Esophagus (tissue), 2 donors: ENCODE results near the gene GGA1. TPM values are rescaled to one million over a fixed set of nuclear protein-coding genes. Genes with fewer than 3 reads are reported as not detected.

ENCODE experiments used
- H3K27ac ChIP-seq, 2 donors: one replicate each; pipeline ENCODE4 v1.5.1; 2013; ENCODE audit warnings: low read depth in 2 of 2, mild to moderate bottlenecking in 2 of 2, inconsistent platforms in 1 of 2, low read length in 1 of 2, moderate library complexity in 1 of 2
- H3K27me3 ChIP-seq, 2 donors: one replicate each; pipeline ENCODE4 v1.6.1; 2013; ENCODE audit warnings: low read length in 2 of 2, control low read depth in 1 of 2, mild to moderate bottlenecking in 1 of 2; ENCODE audit not compliant: insufficient read depth in 2 of 2, control insufficient read depth in 1 of 2
- H3K36me3 ChIP-seq, 2 donors: one replicate each; pipeline ENCODE4 v1.6.1; 2013; ENCODE audit warnings: low read length in 1 of 2; ENCODE audit not compliant: control insufficient read depth in 2 of 2, insufficient read depth in 2 of 2
- H3K4me1 ChIP-seq, 2 donors: one replicate each; pipeline ENCODE4 v1.6.1; 2013; ENCODE audit warnings: low read length in 1 of 2; ENCODE audit not compliant: control insufficient read depth in 2 of 2, insufficient read depth in 2 of 2
- H3K4me3 ChIP-seq, 2 donors: one replicate each; pipeline ENCODE4 v1.5.1; 2013; ENCODE audit warnings: low read length in 2 of 2, mild to moderate bottlenecking in 2 of 2, low read depth in 1 of 2, moderate library complexity in 1 of 2
- H3K9me3 ChIP-seq, 2 donors: one replicate each; pipeline ENCODE4 v1.6.1; 2013; ENCODE audit warnings: mild to moderate bottlenecking in 2 of 2, low read depth in 1 of 2, low read length in 1 of 2, moderate library complexity in 1 of 2; ENCODE audit not compliant: control insufficient read depth in 2 of 2, insufficient read depth in 1 of 2
- WGBS, 2 donors: extraction: QIAGEN DNeasy Blood & Tissue Kit; methylation state at CpG; one replicate each; pipeline ENCODE4 v1.1.7; 2013; 5-methylcytosine and 5-hydroxymethylcytosine counted together
- polyA plus RNA-seq, 2 donors: library from polyadenylated mRNA; stranded (reverse); fragments of 200-250 nt; gene quantifications; one replicate each; pipeline ENCODE4 v1.2.3, GENCODE V29; 2013
- donor health status: healthy with polysubstance abuse.
- donor health status: Bipolar disorder and iron deficiency.

The GGA1 gene
- polyA plus RNA-seq, 2 donors, result 34.2 to 55.6 TPM

- Histone ChIP-seq H3K27ac (no peak overlapping the region), H3K9me3 (no peaks in the 10 kb centered on the region), H3K36me3 (peaks cover 13 to 31% of the 10 kb centered on the region in 2 donors), H3K4me3 (no peak overlapping the region), H3K4me1 (peaks cover 2 to 4% of the 10 kb centered on the region in 2 donors), H3K27me3 (no peaks in the 10 kb centered on the region)
- WGBS, 2 donors, result 86 to 88% methylated on average over 14 of the region's 14 CpGs
Measured at GRCh38 chr22:37618072-37618656, 9.5 kb downstream of the GGA1 start.

- H3K4me3 ChIP-seq, result no peak overlapping the region
- H3K4me1 ChIP-seq, result peaks cover 2 to 4% of the 10 kb centered on the region in 2 donors
- no peaks in the 10 kb centered on the region for H3K27me3 ChIP-seq
- H3K27ac ChIP-seq, result no peak overlapping the region
- WGBS, 2 donors, result 86 to 92% methylated on average over 6 of the region's 6 CpGs
- H3K9me3 ChIP-seq, result no peaks in the 10 kb centered on the region
- peaks cover 13 to 34% of the 10 kb centered on the region in 2 donors for H3K36me3 ChIP-seq
Measured at GRCh38 chr22:37618674-37619073, 10.0 kb downstream of the GGA1 start.

DNA sequence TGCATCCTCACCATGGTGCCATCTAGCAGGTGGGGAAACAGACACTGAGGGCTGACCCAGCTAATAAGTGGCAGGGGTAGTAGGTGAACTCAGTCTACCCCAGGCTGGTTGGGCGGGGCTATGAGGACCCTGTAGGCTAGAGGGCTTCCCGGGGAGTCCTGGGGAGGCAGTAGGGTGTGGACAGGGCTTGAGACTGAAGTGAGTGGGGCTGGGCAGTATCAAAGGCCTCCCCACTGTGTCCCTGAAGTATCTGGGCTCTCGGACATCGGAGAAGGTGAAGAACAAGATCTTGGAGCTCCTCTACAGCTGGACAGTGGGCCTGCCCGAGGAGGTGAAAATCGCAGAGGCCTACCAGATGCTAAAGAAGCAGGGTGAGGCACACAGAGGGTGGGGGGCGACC lies 11.4 kb downstream of the GGA1 start:
- H3K4me3 ChIP-seq, result no peak overlapping the region
- H3K36me3 ChIP-seq, result peaks cover 13 to 37% of the 10 kb centered on the region in 2 donors
- peaks cover 0 to 1% of the 10 kb centered on the region in 2 donors for H3K4me1 ChIP-seq
- H3K27me3 ChIP-seq, result no peaks in the 10 kb centered on the region
- H3K27ac ChIP-seq, result no peak overlapping the region
- H3K9me3 ChIP-seq, result no peaks in the 10 kb centered on the region
- 89 to 90% methylated on average over 7 of the region's 7 CpGs for WGBS, 2 donors

DNA sequence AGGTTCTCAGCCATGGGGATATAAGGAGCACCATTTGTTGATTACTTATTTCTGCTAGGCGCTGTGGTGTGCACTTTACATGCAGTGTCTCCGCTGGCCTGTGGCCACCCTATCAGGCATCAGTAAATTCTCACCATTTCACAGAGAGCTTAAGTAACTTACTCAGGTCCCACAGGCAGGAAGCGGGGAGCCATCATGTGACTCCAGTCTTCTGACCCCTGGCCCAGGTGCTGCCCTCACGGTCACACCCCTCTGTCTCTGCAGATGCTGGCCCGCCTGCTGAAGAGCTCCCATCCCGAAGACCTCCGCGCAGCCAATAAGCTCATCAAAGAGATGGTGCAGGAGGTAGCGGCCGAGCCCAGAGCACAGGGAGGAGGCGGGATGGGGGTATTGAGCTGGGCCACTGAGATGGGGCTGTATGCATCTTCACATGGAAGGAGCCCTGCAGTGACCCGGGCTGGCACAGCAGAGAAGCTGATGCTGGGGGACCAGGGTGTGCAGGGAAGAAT lies 12.8 kb downstream of the GGA1 start:
- H3K36me3 ChIP-seq, result peaks cover 9 to 33% of the 10 kb centered on the region in 2 donors
- H3K9me3 ChIP-seq, result no peaks in the 10 kb centered on the region
- no peak overlapping the region for H3K27ac ChIP-seq
- 93 to 94% methylated on average over 12 of the region's 12 CpGs for WGBS, 2 donors
- no peaks in the 10 kb centered on the region for H3K27me3 ChIP-seq
- peaks cover 0 to 5% of the 10 kb centered on the region in 2 donors for H3K4me1 ChIP-seq
- no peak overlapping the region for H3K4me3 ChIP-seq

DNA sequence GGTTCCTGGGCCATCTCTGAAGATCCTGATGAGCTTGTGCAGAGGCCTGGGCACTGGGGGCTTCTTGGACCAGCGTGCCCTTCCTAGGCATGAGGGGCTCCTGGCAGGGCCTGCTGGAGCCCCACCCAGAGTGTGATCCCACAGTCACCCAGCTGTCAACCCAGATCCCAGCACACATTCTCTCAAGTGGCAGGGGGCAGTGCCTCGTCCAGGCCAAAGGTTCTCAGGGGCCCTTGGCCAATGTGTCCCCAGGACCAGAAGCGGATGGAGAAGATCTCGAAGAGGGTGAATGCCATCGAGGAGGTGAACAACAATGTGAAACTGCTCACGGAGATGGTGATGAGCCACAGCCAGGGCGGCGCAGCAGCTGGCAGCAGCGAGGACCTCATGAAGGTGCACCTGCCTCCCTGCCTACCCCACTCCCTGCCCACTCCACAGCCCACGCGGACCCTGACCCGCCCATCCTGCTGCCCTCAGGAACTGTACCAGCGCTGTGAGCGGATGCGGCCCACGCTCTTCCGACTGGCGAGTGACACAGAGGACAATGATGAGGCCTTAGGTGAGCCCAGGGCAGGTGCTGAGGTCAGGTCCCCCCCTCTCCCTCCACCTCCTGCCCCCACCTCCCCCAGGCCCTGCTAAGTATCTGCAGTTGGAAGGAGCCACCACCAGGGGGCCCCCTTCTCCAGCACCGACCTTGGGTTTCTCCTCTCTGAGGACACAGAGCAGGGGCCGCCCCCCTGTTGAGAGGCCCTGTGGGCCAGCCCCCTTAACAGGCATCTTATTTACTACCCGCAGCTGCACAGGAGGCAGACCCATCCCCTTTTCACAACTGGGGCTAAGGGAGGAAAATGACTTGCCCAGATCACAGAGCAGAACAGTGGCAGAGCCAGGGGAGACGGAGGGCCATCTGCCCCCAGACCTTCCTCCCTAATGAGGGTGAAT lies 14.7 kb downstream of the GGA1 start:
- WGBS, 2 donors, result 58 to 62% methylated on average over 21 to 22 of the region's 22 CpGs
- no peaks in the 10 kb centered on the region for H3K27me3 ChIP-seq
- H3K27ac ChIP-seq, result peak overlapping the region in 1 of 2 donors; percentile 70
- peaks cover 0 to 13% of the 10 kb centered on the region in 2 donors for H3K4me1 ChIP-seq
- peaks cover 1 to 23% of the 10 kb centered on the region in 2 donors for H3K36me3 ChIP-seq
- no peaks in the 10 kb centered on the region for H3K9me3 ChIP-seq
- H3K4me3 ChIP-seq, result no peak overlapping the region

DNA sequence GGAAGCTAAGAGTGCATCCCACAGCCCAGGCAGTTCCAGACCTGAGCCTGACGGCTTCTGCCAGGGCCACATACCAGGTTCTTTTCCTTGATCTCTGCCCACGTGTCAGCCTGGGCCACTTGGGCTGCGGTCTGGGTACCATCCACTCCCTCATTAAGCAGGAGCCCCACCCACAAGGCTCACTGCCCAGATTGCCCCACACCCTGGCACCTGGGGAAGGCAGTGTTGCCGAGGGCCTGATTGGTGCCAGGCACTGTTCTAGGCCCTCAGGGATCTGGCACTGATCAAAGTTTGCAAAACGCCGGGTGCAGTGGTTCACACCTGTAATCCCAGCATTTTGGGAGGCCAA lies 15.4 kb downstream of the GGA1 start:
- Histone ChIP-seq H3K9me3 (no peaks in the 10 kb centered on the region), H3K27ac (peak overlapping the region in 1 of 2 donors; percentile 70), H3K36me3 (peaks cover 0 to 27% of the 10 kb centered on the region in 2 donors), H3K4me3 (no peak overlapping the region), H3K4me1 (peaks cover 0 to 13% of the 10 kb centered on the region in 2 donors), H3K27me3 (no peaks in the 10 kb centered on the region)
- 48 to 52% methylated on average over 6 of the region's 6 CpGs for WGBS, 2 donors

- Histone ChIP-seq H3K27ac (no peak overlapping the region), H3K27me3 (no peaks in the 10 kb centered on the region), H3K4me1 (peaks cover 0 to 13% of the 10 kb centered on the region in 2 donors), H3K9me3 (no peaks in the 10 kb centered on the region), H3K36me3 (peaks cover 0 to 30% of the 10 kb centered on the region in 2 donors), H3K4me3 (no peak overlapping the region)
- WGBS, 2 donors, result 89 to 91% methylated on average over 7 of the region's 7 CpGs
Measured at GRCh38 chr22:37624876-37625275, 16.2 kb downstream of the GGA1 start.

DNA sequence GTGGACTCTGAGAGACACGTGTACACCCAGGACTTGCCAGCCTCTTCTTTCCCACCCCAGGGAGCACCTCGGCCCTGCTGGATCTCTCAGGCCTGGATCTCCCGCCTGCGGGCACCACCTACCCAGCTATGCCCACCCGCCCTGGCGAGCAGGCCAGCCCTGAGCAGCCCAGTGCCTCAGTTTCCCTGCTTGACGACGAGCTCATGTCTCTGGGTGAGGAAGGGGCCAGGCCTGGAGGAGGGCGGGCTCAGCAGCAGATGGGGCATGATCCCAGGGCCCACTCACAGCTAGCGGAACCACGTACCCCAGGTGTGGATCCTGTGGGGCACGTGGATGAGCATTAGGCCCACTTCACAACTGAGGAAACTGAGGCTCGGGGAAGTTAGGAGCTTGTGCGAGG lies 17.1 kb downstream of the GGA1 start:
- Histone ChIP-seq H3K4me1 (peaks cover 0 to 13% of the 10 kb centered on the region in 2 donors), H3K36me3 (peaks cover 3 to 29% of the 10 kb centered on the region in 2 donors), H3K9me3 (no peaks in the 10 kb centered on the region), H3K4me3 (no peak overlapping the region), H3K27ac (peak overlapping the region; percentile 6 to 67), H3K27me3 (no peaks in the 10 kb centered on the region)
- 65 to 72% methylated on average over 14 of the region's 14 CpGs for WGBS, 2 donors

GRCh38 chr22:37626144-37626543 lies 17.5 kb downstream of the GGA1 start:
- Histone ChIP-seq H3K27me3 (no peaks in the 10 kb centered on the region), H3K4me1 (peaks cover 0 to 13% of the 10 kb centered on the region in 2 donors), H3K9me3 (no peaks in the 10 kb centered on the region), H3K27ac (peak overlapping the region; percentile 60 to 67), H3K36me3 (peaks cover 6 to 30% of the 10 kb centered on the region in 2 donors), H3K4me3 (no peak overlapping the region)
- WGBS, 2 donors, result 30 to 39% methylated on average over 11 of the region's 11 CpGs
